Neuronal stem cell (in vitro differentiated cells): Measurements from ENCODE around the gene SDHB.

Experiments
- DNase-seq: peaks from one replicate; pipeline ENCODE4 v3.0.0-alpha.2; 2013; ENCODE audit warnings: low spot score
- H2AFZ ChIP-seq: one replicate; pipeline ENCODE4 v1.6.1; 2013; ENCODE audit warnings: mild to moderate bottlenecking, low read length, inconsistent platforms
- H2AK5ac ChIP-seq: 2 replicates; pipeline ENCODE4 v1.6.1; 2013; ENCODE audit warnings: low read depth, mild to moderate bottlenecking, inconsistent platforms, low read length, moderate library complexity, mixed read lengths
- H2BK120ac ChIP-seq: 2 replicates; pipeline ENCODE4 v1.6.1; 2013; ENCODE audit warnings: low read depth, mild to moderate bottlenecking, inconsistent platforms, low read length, moderate library complexity, mixed read lengths
- H2BK12ac ChIP-seq: one replicate; pipeline ENCODE4 v1.6.1; 2013; ENCODE audit warnings: low read length, inconsistent platforms
- H2BK15ac ChIP-seq: 2 replicates; pipeline ENCODE4 v1.6.1; 2013; ENCODE audit warnings: mild to moderate bottlenecking, low read length, inconsistent platforms, mixed read lengths
- H2BK5ac ChIP-seq: one replicate; pipeline ENCODE4 v1.6.1; 2013; ENCODE audit warnings: inconsistent platforms, mild to moderate bottlenecking, low read length, moderate library complexity
- H3K14ac ChIP-seq: one replicate; pipeline ENCODE4 v1.6.1; 2013; ENCODE audit warnings: low read length, inconsistent platforms
- H3K18ac ChIP-seq: 2 replicates; pipeline ENCODE4 v1.6.1; 2013; ENCODE audit warnings: low read length, inconsistent platforms
- H3K23ac ChIP-seq: 2 replicates; pipeline ENCODE4 v1.6.1; 2013; ENCODE audit warnings: low read depth, mild to moderate bottlenecking, mixed read lengths, low read length, inconsistent platforms; ENCODE audit not compliant: poor library complexity
- H3K27ac ChIP-seq: replicated peaks from 3 replicates; pipeline ENCODE4 v1.5.1; 2013; ENCODE audit warnings: low read length, inconsistent platforms
- H3K27me3 ChIP-seq, 3 experiments: 2 replicates each; pipeline ENCODE4 v1.6.1; 2013; ENCODE audit warnings: low read length in 3 of 3, mild to moderate bottlenecking in 2 of 3, inconsistent platforms in 1 of 3, low read depth in 1 of 3, mixed read lengths in 1 of 3, moderate library complexity in 1 of 3; ENCODE audit not compliant: control insufficient read depth in 3 of 3, insufficient read depth in 3 of 3
- H3K36me3 ChIP-seq, 2 donors: replicated peaks in 1 of 2; 2 replicates each; pipeline ENCODE4 v1.6.1; 2013; ENCODE audit warnings: low read length in 2 of 2; ENCODE audit not compliant: control insufficient read depth in 2 of 2, insufficient read depth in 2 of 2
- H3K4ac ChIP-seq: 2 replicates; pipeline ENCODE4 v1.6.1; 2013; ENCODE audit warnings: inconsistent platforms, mild to moderate bottlenecking, low read length, moderate library complexity
- H3K4me1 ChIP-seq, 2 donors: 1 replicate in 1 of 2; 2 replicates in 1 of 2; pipeline ENCODE4 v1.6.1; 2013; ENCODE audit warnings: low read length in 2 of 2, low read depth in 1 of 2; ENCODE audit not compliant: control insufficient read depth in 2 of 2, insufficient read depth in 1 of 2
- H3K4me2 ChIP-seq: one replicate; pipeline ENCODE4 v1.6.1; 2013; ENCODE audit warnings: mild to moderate bottlenecking, low read length, inconsistent platforms; ENCODE audit not compliant: insufficient read depth, poor library complexity, severe bottlenecking
- H3K4me3 ChIP-seq, 2 donors: 2 replicates each; pipeline ENCODE4 v1.5.1; 2013; ENCODE audit warnings: low read length in 2 of 2, mild to moderate bottlenecking in 2 of 2, inconsistent platforms in 1 of 2, moderate library complexity in 1 of 2
- H3K79me1 ChIP-seq: one replicate; pipeline ENCODE4 v1.6.1; 2013; ENCODE audit warnings: low read depth, mild to moderate bottlenecking, inconsistent platforms, low read length, moderate library complexity
- H3K9ac ChIP-seq: one replicate; pipeline ENCODE4 v1.6.1; 2013; ENCODE audit warnings: mild to moderate bottlenecking, low read depth, low read length, inconsistent platforms; ENCODE audit not compliant: poor library complexity
- H3K9me3 ChIP-seq, 2 donors: replicated peaks in 1 of 2; 2 replicates each; pipeline versions ENCODE3 to v1.6.1; 2013; ENCODE audit warnings: low read length in 2 of 2, mild to moderate bottlenecking in 2 of 2, inconsistent platforms in 1 of 2, low read depth in 1 of 2, mixed read lengths in 1 of 2, moderate library complexity in 1 of 2; ENCODE audit not compliant: control insufficient read depth in 2 of 2, insufficient read depth in 1 of 2
- H4K8ac ChIP-seq: one replicate; pipeline ENCODE4 v1.6.1; 2013; ENCODE audit warnings: low read depth, mild to moderate bottlenecking, inconsistent platforms, low read length, moderate library complexity
- H4K91ac ChIP-seq: one replicate; pipeline ENCODE4 v1.6.1; 2013; ENCODE audit warnings: low read length, low read depth, mild to moderate bottlenecking, inconsistent platforms; ENCODE audit not compliant: poor library complexity
- WGBS, 2 donors: extraction: QIAGEN DNeasy Blood & Tissue Kit; methylation state at CpG; one replicate each; pipeline ENCODE4 v1.1.7; 2013; ENCODE audit warnings: missing lambda C conversion rate in 2 of 2, mixed read lengths in 1 of 2; ENCODE audit not compliant: insufficient read length in 2 of 2, insufficient replicate concordance in 1 of 2; ENCODE audit errors: extremely low coverage in 2 of 2; 5-methylcytosine and 5-hydroxymethylcytosine counted together

Gene SDHB

DNA sequence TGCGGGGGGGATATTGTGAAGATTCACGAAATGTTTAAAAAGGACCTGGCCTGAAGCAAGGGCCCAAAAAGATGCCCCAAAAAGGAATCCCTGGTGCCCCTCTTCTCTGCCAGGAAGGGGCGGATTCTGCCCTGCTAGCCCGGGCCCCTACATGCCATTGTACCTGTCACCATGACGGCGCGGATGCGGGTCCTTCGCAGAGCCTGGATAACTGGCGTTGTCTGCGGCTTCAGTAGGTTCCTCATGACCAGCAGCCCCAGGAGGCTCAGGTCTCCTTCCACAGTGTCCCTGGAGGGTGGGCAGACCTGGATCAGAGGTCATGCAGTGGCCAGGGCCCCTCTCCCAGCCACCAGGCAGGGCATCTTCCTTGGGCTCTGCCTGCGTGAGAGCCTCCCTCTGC is 62.3 kb downstream of the SDHB start:
- no CpG with 5 or more reads among the region's 12 CpGs for WGBS, 2 donors
- no peak overlapping the region for H2AFZ ChIP-seq
- H3K4me3 ChIP-seq = peak overlapping the region in 1 of 2 donors; percentile 60
- no peaks in the 10 kb centered on the region for H3K9me3 ChIP-seq
- H4K91ac ChIP-seq = no peak overlapping the region
- H2AK5ac ChIP-seq = no peak overlapping the region
- H3K27me3 ChIP-seq = no peaks in the 10 kb centered on the region
- H4K8ac ChIP-seq = no peak overlapping the region
- no peak overlapping the region for H3K27ac ChIP-seq
- H3K9ac ChIP-seq = peak overlapping the region; percentile 66
- no peak overlapping the region for H3K18ac ChIP-seq
- no peak overlapping the region for H2BK120ac ChIP-seq
- H3K14ac ChIP-seq = no peak overlapping the region
- no peak overlapping the region for H2BK15ac ChIP-seq
- no peak overlapping the region for H2BK12ac ChIP-seq
- no peak overlapping the region for H3K4me2 ChIP-seq
- no peak for DNase-seq
- H3K4ac ChIP-seq = no peak overlapping the region
- no peak overlapping the region for H2BK5ac ChIP-seq
- no peaks in the 10 kb centered on the region for H3K4me1 ChIP-seq
- peaks cover 2% of the 10 kb centered on the region for H3K79me1 ChIP-seq
- peaks cover 15 to 19% of the 10 kb centered on the region in 2 donors for H3K36me3 ChIP-seq
- H3K23ac ChIP-seq = peak overlapping the region; percentile 0

DNA sequence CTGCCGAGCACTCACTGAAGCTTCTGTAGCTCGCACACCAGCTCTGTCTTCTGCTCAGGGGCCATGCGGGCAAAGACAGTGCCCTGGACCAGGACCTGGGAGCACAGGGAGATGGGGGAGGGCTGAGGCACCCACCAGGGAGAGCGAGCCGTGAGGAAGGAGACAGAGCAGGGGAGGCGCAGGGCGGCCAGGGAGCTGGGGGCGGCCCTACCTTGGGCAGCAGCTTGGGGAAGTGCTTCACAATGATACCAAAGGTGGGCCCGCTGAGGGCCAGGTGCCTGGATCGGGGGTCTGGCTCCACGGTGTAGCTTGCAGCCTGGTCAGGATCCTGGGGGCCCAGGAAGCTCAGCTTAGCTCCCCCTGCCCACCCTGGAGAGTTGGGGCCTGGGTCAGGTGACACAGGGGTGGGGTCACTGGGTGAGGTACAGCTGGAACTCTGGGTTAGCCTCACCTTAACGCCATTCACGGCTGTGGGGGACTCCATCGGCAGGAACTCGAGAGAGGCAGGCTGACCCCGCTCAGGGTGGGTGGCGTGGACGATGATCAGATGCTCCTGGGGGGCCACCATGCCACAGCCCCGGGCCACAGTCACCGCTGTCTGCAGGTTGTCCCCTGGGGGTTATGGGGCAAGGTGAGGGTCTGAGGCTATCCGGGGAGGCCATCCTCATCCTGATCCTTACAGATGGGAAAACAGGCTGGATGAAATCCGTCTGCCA is 64.0 kb downstream of the SDHB start:
- H4K91ac ChIP-seq = no peak overlapping the region

DNA sequence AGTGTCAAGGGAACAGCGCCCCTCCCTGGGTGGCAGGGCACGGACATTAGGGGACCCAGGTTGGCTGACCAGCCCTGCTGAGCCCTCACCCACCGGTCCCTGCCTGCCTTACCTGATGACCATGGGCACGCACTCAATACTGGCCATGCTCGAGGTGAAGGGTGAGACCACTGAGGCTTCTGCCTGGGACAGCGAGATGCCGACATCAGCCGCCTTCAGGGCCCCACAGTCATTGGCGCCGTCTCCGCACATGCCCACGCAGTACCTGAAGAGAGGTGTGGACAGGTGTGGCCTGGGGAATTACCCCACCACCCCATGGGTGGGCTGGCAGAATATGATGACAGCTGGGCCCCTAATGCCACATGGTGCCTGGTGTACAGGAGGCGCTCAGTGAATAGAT is 65.6 kb downstream of the SDHB start:
- Histone ChIP-seq H3K18ac (no peak overlapping the region), H3K14ac (no peak overlapping the region), H3K4me2 (no peak overlapping the region), H2BK12ac (no peak overlapping the region), H2AK5ac (no peak overlapping the region), H3K4me1 (peaks cover 4 to 6% of the 10 kb centered on the region in 2 donors), H3K36me3 (peaks cover 14 to 19% of the 10 kb centered on the region in 2 donors), H4K8ac (no peak overlapping the region), H2BK15ac (no peak overlapping the region), H3K23ac (peak overlapping the region; percentile 91), H4K91ac (no peak overlapping the region), H2BK120ac (no peak overlapping the region), H3K9me3 (no peaks in the 10 kb centered on the region), H3K27ac (no peak overlapping the region), H3K4me3 (peak overlapping the region in 1 of 2 donors; percentile 33), H3K79me1 (peaks cover 3% of the 10 kb centered on the region), H2BK5ac (peak overlapping the region; percentile 94), H3K27me3 (no peaks in the 10 kb centered on the region), H2AFZ (no peak overlapping the region), H3K4ac (no peak overlapping the region), H3K9ac (no peak overlapping the region)
- WGBS, 2 donors = no CpG with 5 or more reads among the region's 13 CpGs
- no peak for DNase-seq

More for the DNA sequence above, 64.0 kb downstream of the SDHB start:
- Histone ChIP-seq H4K8ac (no peak overlapping the region), H2BK12ac (no peak overlapping the region), H3K9me3 (no peaks in the 10 kb centered on the region), H3K27me3 (no peaks in the 10 kb centered on the region), H2AFZ (no peak overlapping the region), H3K79me1 (peaks cover 3% of the 10 kb centered on the region), H3K18ac (peak overlapping the region; percentile 57), H3K23ac (peak overlapping the region; percentile 43), H3K4me1 (no peaks in the 10 kb centered on the region), H2BK5ac (no peak overlapping the region), H3K4me2 (no peak overlapping the region), H2BK15ac (no peak overlapping the region), H3K27ac (no peak overlapping the region), H3K36me3 (peaks cover 14 to 19% of the 10 kb centered on the region in 2 donors), H3K4me3 (no peak overlapping the region), H2AK5ac (no peak overlapping the region), H3K14ac (no peak overlapping the region), H2BK120ac (no peak overlapping the region), H3K4ac (no peak overlapping the region), H3K9ac (peak overlapping the region; percentile 21)
- WGBS, 2 donors = no CpG with 5 or more reads among the region's 22 CpGs
- DNase-seq = no peak

DNA sequence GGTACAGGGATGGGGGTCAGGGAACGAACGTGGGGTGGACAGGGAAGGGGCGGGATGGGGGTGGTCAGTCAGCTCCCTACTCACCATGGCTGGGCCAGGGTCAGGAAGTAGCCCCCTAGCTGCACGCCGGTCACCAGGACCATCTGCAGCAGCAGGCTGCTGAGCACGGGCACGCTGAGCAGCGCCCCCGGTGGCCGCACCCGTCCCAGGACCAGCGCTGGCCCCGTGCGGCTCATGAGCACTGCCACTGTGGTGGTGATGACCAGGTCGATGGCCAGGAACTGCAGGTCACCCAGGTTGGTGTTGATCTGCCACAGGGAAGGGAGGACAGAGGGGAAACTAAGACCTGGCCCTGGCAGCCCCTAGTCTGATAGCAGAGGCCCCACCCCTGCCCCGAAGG is 66.9 kb downstream of the SDHB start:
- Histone ChIP-seq H3K9me3 (no peaks in the 10 kb centered on the region), H4K91ac (peak overlapping the region; percentile 53), H2BK5ac (peak overlapping the region; percentile 94), H2AFZ (no peak overlapping the region), H2BK12ac (no peak overlapping the region), H3K79me1 (peaks cover 3% of the 10 kb centered on the region), H3K4ac (no peak overlapping the region), H3K27me3 (no peaks in the 10 kb centered on the region), H2BK15ac (no peak overlapping the region), H4K8ac (no peak overlapping the region), H3K4me2 (no peak overlapping the region), H3K4me1 (peaks cover 9 to 10% of the 10 kb centered on the region in 2 donors), H3K36me3 (peaks cover 13 to 19% of the 10 kb centered on the region in 2 donors), H3K14ac (no peak overlapping the region), H2BK120ac (no peak overlapping the region), H3K18ac (peak overlapping the region; percentile 80), H3K27ac (no peak overlapping the region), H3K4me3 (no peak overlapping the region), H2AK5ac (peak overlapping the region; percentile 89), H3K9ac (peak overlapping the region; percentile 44), H3K23ac (peak overlapping the region; percentile 25)
- no peak for DNase-seq
- no CpG with 5 or more reads among the region's 16 CpGs for WGBS, 2 donors
